GM10266 (cell line): ENCODE data around the gene CKB.

Experiments used
- DNase-seq: peaks from one replicate; pipeline ENCODE4 v3.0.0; 2012; ENCODE audit errors: extremely low spot score
- CTCF ChIP-seq: IDR thresholded peaks from 2 replicates; pipeline ENCODE4 v1.5.1; 2012; ENCODE audit warnings: mild to moderate bottlenecking, low read depth; ENCODE audit not compliant: control insufficient read depth, insufficient read depth; ENCODE audit errors: missing control alignments

The CKB gene

GRCh38 chr14:103533999-103534575 is 11.5 kb upstream of the CKB start:
- no peak for DNase-seq
- TF ChIP-seq CTCF, result no peak

GRCh38 chr14:103533137-103533998 is 10.7 kb upstream of the CKB start:
- no peak for DNase-seq
- TF ChIP-seq CTCF, result no peak

GRCh38 chr14:103532216-103533136 is 9.8 kb upstream of the CKB start:
- TF ChIP-seq CTCF, result no peak
- DNase-seq, result no peak

GRCh38 chr14:103531421-103532215 is 9.0 kb upstream of the CKB start:
- DNase-seq, result no peak
- no peak for TF ChIP-seq CTCF

GRCh38 chr14:103530831-103531230 is 8.2 kb upstream of the CKB start:
- DNase-seq, result no peak

More at GRCh38 chr14:103530831-103531230, 8.2 kb upstream of the CKB start:
- no peak for TF ChIP-seq CTCF
